H1 (cell line): ENCODE data around the gene OR13C9.

ENCODE experiments used
- CHD2 ChIP-seq: IDR thresholded peaks from 2 replicates; pipeline ENCODE4 v1.6.1; 2012; ENCODE audit warnings: low read length, improper control_type of control experiment
- CREB1 ChIP-seq: IDR thresholded peaks from 2 replicates; pipeline ENCODE4 v1.6.1; 2012; ENCODE audit warnings: inconsistent platforms
- CTCF ChIP-seq, 3 experiments: IDR thresholded peaks; 1 replicate in 2 of 3; 2 replicates in 1 of 3; pipeline versions ENCODE4 v1.5.1 to v1.6.1; 2011; ENCODE audit warnings: low read length in 3 of 3, mild to moderate bottlenecking in 3 of 3, inconsistent platforms in 2 of 3, low read depth in 1 of 3, moderate library complexity in 1 of 3; ENCODE audit not compliant: insufficient read depth in 1 of 3; ENCODE audit errors: control extremely low read depth in 1 of 3
- EZH2 ChIP-seq: fragments of 200-600 bp; sonication (generic); IDR thresholded peaks from 2 replicates; pipeline ENCODE4 v1.7.1; 2012; ENCODE audit warnings: low read depth, mild to moderate bottlenecking, moderate library complexity, low read length, inconsistent platforms; ENCODE audit not compliant: severe bottlenecking
- GTF2F1 ChIP-seq: IDR thresholded peaks from 2 replicates; pipeline ENCODE4 v1.6.1; 2012; ENCODE audit warnings: low read depth, low read length, improper control_type of control experiment, borderline replicate concordance
- HDAC6 ChIP-seq: IDR thresholded peaks from one replicate; pipeline ENCODE4 v1.7.1; 2012; ENCODE audit warnings: low read depth, mild to moderate bottlenecking, inconsistent platforms, low read length, moderate library complexity
- KDM1A ChIP-seq: fragments of 200-600, 300-600 bp; sonication (generic); IDR thresholded peaks from 2 replicates; pipeline ENCODE4 v1.7.1; 2016; ENCODE audit warnings: mild to moderate bottlenecking, low read length, borderline replicate concordance
- POLR2AphosphoS5 ChIP-seq: IDR thresholded peaks from 2 replicates; pipeline ENCODE4 v1.6.1; 2011; ENCODE audit warnings: low read depth, low read length
- SP1 ChIP-seq: IDR thresholded peaks from 2 replicates; pipeline ENCODE4 v1.6.1; 2011; ENCODE audit warnings: low read depth, low read length
- SRF ChIP-seq: IDR thresholded peaks from 2 replicates; pipeline ENCODE4 v1.6.1; 2011; ENCODE audit warnings: mild to moderate bottlenecking, low read depth, low read length, moderate library complexity
- ZNF274 ChIP-seq: IDR thresholded peaks from 2 replicates; pipeline ENCODE4 v1.7.0; 2012; ENCODE audit warnings: low read length, borderline replicate concordance; ENCODE audit errors: extremely low read depth
- TF ChIP-seq, protein P1 (sequence below): IDR thresholded peaks from 2 replicates; pipeline ENCODE4 v1.6.1; 2011; ENCODE audit warnings: low read depth, mild to moderate bottlenecking, low read length; ENCODE audit not compliant: insufficient read depth
- TF ChIP-seq, protein P2 (sequence below): IDR thresholded peaks from 2 replicates; pipeline ENCODE4 v1.6.1; 2011; ENCODE audit warnings: low read length, improper control_type of control experiment

GRCh38 chr9:104568868-104569267 is 49.1 kb downstream of the OR13C9 start, which contains the start of gene OR13C8:
- TF ChIP-seq HDAC6: no peak
- no peak for TF ChIP-seq CTCF (IDR thresholded peaks at IDR 0.05; ENCODE audit: control extremely low read depth in 1 of 3, insufficient read depth in 1 of 3, low read depth in 1 of 3, low read length in 3 of 3)
- TF ChIP-seq CHD2: no peak
- TF ChIP-seq SRF: no peak
- TF ChIP-seq ZNF274: no peak
- no peak for TF ChIP-seq KDM1A
- TF ChIP-seq POLR2AphosphoS5: no peak
- TF ChIP-seq, protein P1, sequence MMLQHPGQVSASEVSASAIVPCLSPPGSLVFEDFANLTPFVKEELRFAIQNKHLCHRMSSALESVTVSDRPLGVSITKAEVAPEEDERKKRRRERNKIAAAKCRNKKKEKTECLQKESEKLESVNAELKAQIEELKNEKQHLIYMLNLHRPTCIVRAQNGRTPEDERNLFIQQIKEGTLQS: no peak
- no peak for TF ChIP-seq CREB1
- TF ChIP-seq EZH2: no peak
- TF ChIP-seq, protein P2, sequence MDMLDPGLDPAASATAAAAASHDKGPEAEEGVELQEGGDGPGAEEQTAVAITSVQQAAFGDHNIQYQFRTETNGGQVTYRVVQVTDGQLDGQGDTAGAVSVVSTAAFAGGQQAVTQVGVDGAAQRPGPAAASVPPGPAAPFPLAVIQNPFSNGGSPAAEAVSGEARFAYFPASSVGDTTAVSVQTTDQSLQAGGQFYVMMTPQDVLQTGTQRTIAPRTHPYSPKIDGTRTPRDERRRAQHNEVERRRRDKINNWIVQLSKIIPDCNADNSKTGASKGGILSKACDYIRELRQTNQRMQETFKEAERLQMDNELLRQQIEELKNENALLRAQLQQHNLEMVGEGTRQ: no peak
- no peak for TF ChIP-seq GTF2F1
- TF ChIP-seq SP1: no peak
